HEK293T (cell line): ENCODE measurements around the gene TMEM97.

Experiments used
- ELF4 ChIP-seq: fragments of 450-650 bp; IDR thresholded peaks from 2 replicates; pipeline ENCODE4 v1.6.1; 2017; ENCODE audit warnings: antibody characterized with exemption
- SP1 ChIP-seq: fragments of 450-650 bp; IDR thresholded peaks from 2 replicates; pipeline ENCODE4 v1.6.1; 2017
- SUZ12 ChIP-seq: fragments of 450-650 bp; IDR thresholded peaks from 2 replicates; pipeline ENCODE4 v1.6.1; 2016; ENCODE audit warnings: mild to moderate bottlenecking

GRCh38 chr17:28344435-28344901 is 25.5 kb downstream of the TMEM97 start:
- no peak for TF ChIP-seq SP1
- no peak for TF ChIP-seq ELF4
- TF ChIP-seq SUZ12, result no peak
